Activated CD8-positive, alpha-beta memory T cell treated with anti-CD3 and anti-CD28 coated beads for 48 hours (primary cell): Measurements from ENCODE around the gene OR2F1.

Source experiments
- DNase-seq, 3 experiments: peaks; one replicate each; pipeline ENCODE4 v3.0.0-alpha.2; 2020; ENCODE audit warnings: low read depth in 2 of 3, low spot score in 2 of 3

Gene OR2F1, protein sequence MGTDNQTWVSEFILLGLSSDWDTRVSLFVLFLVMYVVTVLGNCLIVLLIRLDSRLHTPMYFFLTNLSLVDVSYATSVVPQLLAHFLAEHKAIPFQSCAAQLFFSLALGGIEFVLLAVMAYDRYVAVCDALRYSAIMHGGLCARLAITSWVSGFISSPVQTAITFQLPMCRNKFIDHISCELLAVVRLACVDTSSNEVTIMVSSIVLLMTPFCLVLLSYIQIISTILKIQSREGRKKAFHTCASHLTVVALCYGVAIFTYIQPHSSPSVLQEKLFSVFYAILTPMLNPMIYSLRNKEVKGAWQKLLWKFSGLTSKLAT

DNA sequence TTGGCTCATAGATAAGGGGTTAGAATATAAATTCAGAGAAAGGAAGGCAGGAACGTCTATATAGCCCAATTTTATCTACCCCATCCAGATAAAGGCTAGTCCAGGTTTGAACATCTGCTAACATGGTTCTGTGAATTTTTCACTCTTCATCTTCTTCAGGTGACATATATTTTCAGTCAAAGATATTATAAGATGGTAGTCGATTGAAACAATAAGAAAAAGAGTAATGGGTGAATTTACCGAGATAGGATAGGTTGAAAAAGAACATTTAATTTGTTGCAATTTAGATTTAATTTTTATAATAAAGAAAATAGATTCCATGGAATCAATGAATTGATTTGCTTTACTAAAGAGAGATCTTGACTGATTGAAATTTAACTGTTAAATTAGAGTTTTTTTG lies at the start of gene OR2F1:
Gene OR2F1 (plus strand): TSS at position 301 of the 400 bp plus-strand sequence. CDS start 5,127 bp downstream, outside the sequence.
- no peak for DNase-seq

DNA sequence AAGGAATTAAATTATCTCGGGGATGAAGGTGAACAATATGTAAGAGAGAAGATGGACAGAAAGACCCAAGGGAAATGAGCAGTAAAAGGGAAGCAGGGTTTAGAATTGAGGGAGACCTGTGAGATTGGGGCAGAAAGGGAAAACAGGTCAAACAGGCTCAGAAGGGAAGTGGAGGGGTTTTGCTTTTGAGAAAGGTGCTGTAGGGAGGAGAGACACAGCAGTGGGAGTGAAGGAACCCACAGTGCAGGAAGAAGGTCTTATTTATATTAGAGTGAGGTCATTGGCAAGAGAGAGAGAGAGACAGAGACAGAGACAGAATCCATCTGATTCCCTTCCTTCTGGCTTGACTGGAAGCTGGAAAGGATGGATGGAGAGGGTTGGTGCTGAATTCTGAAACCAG lies 49.1 kb upstream of the OR2F1 start:
- no peak for DNase-seq

DNA sequence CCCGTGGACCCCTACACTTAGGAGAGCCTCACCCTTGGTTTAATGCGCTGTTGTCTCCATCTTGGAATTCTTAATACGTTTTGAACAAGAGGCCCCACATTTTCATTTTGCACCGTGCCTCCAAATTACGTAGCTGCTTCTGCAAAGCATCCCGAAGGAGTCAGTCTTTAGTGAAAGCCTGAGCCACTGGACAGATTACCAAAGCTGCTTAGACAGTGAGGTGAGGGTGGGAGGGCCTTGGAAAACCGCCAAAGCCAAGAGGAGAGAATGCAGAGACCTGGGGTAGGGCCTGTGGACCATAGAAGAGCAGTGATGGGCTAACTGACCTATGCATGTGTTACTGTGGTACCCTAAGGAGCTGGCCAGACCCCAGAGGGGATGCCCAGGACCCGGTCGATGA lies 48.5 kb upstream of the OR2F1 start:
- no peak for DNase-seq

DNA sequence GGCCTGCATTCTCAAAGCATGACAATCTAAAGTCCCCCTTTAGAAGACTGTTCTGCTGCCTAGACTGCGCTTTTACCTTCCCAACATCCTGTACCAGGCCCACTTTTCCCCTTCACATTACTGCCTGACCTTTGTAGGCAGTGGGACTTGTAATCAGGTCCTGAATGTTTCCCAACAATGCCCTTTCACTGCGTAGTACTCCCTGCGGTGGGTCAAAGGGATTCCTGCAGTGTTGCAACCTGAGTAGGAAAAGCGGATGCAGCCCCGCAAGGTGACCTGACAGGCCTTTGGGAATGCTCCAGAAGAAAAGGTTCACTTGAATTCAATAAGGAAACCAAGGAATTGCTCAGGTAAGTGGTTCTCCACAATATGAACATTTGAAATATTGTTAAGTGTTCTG lies 47.7 kb upstream of the OR2F1 start:
- no peak for DNase-seq

DNA sequence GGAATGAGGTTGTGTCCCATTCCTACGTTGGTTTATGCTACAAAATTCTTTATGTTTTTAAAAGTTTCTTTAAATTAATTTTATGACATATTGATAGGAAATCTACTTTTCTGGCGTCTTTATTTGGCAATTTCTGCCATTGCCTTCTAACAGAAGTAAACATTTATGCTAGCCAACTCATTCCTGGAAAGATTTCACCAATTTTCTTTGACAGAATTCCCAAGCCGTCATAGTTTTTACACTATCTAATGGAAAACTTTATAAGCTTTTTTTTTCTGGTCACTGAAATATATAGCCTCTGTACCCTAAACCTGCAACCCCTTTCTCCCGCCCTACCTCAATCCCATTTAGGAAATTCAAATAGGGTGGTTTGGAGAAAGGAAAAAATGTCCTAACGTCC lies 46.5 kb upstream of the OR2F1 start:
- no peak for DNase-seq

DNA sequence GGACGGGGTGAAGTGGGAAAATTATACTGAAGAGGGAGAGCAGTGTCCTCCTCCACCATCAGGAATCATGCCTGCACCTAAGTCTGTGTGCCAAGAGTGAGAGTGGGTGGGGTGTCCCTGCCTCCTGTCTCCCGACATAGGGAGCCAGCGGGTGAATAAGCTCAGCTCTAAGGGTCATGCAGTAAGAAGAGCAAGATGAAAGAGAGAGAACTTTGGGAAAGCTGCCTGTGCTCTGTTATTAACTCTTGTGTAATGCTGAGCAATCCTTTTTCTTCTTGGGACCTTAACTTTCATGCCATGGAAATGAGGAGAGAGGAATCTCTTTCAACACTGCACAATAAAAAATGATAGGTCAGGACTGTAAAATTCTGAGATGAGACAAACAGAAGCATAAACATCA lies 44.8 kb upstream of the OR2F1 start:
- DNase-seq: no peak

DNA sequence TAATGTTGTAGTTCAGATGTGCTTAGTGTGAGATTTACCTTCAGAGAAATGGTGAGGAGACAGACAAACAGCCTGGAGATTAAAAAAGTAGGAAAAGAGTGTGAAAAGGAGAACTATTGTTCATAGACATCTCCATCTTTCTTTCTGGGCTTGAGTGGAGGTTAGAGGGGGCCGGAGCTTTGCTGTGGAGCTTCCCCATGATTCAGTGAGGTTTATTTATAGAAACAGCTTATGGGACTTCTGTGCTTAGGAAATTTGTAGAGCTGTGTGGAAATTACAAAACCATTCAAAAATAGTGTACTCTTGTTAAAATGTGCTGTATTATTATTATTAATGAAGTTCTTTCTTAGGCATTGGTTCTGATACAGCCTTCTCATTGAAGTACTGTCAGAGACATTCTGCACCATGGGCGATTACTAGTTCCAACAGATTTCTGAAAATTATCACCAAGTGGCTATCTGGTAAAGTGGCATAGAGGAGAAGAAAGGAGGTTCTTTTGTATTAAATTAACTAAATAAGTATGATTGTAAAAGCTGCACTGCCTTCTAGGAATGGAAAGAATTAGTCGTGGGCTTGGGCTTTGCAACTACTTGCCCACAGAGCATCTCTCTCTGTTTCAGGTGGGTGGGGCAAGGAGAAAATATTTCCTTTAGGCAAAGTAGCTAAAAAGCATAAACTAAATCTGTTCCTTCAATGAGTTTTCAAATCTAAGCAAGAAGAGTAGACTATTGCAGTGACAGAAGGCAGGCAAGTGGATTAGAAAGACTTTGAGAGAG lies 44.0 kb upstream of the OR2F1 start:
- DNase-seq: no peak

DNA sequence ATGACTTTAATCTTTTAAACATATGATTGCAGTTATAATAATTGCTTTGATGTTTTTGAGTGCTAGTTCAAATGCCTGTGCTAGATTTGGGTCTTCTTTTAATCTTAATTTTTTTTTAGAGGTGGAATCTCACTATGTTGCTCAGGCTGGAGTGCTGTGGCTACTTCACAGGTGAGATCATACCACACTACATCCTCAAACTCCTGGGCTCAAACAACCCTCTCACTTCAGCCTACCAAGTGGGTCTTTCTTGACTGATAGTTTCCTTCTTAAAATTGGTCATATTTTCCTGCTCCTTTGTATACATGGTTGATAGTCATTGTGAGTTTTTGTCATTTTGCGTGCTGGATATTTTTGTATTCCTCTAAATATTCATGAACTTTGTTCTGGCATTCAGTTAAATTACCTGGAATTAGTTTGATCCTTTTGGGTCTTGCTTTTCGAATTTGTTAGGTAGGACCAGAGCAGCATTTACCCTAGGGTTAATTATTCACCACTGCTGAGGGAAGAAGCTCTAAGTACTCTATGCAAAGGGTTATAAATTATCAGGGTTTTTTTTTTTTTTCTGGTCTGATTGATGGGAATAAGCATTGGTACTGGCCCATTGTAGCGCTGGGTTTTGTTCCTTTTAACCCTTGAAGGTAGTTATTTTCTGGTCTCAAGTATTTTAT lies 40.6 kb upstream of the OR2F1 start:
- DNase-seq: no peak

DNA sequence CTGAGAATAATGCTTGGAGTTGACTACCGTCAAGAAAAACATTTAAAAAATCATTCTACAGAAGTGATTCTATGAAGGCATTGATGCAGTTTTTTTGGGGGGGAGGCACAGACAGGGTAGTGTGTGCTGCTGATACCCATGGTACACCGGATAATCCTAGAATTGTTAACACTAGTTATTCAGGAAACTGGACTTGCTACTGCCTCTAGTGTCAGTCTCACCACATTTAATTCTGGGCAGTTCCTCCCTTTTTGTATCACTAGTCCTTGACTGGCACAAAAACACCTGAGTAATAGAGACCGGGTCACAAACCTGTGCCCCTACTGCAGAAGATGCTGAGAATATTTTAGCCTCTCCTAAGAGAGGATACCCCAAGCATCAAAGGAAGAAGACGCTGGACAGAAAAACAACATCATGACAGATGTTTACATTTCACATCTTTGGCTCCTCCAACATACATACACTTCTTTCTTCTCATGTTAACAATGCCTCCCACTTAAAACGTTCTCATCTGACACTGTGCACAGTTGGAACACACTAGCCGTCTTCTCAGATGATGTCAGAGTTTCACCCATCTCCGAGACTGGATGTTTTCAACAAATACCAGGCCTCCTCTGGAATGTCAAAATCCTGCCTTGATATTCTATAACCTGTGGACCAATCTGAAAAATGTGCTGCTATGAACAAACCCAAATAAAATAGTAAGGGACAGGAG lies 39.5 kb upstream of the OR2F1 start:
- no peak for DNase-seq

DNA sequence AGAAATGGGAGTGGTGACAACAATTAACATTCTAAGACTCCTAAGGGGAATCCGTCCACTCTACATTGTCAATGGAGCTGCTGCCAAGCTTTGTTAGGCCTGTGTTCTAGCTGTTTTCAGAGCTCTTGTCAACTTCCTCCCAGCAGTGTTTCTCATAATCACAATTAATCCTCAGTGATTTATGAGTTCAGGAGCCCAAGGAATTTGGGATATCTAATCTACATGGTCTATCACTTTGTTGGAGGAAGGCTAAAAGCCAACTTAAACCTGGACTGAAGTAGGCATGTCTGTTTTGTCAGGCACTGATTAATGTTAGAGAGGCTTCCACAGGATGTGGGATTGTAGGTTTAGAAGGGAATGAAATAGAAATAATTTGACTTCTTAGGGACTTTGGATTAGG lies 29.8 kb upstream of the OR2F1 start:
- DNase-seq: no peak

DNA sequence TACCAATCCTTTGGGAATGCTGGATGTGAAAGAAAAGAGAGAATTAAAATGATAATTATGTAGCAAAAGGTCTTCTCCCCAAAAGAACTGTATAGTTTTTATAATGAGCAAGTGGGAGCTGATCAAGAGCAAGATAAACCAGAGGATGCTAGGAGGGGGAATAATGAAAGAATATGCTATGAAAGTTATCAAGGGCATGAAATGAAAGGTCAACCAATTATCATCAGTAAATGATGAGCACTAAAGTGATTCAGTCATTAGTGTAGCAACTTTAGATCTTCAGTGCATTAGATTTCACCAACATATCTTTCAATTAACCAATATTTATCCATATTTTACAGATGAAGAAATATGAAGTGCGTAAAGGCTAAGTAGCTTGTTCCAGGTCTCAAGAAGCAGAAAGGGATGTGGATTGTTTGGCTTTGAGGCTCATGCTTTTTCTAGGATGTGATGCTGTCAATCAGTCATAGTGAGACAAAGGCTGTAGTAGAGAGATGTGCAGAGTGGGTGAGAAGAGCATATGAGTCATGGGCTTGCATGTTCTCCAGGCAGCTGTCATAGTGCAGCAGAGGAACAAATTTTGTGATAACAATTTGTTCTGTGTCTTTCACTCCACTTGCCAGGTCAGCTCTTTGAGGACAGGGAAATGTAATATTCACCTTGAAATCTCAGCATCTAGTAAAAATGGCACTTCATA lies 25.3 kb upstream of the OR2F1 start:
- DNase-seq: no peak

DNA sequence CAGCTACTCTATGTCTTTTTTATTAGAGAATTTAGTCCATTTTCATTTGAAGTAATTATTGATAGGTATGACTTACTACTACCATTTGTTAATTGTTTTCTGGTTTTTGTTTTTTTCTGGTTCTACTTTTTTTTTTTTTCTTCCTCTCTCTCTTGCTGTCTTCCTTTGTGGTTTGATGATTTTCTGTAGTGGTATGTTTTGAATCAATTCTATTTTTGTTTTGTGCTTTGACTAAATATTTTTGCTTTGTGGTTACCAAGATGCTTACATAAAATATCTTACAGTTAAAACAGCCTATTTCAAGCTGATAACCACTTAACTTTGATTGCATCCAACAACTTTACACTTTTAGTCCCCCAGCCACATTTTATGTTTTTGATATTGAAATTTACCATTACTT lies 22.9 kb upstream of the OR2F1 start:
- DNase-seq: no peak

DNA sequence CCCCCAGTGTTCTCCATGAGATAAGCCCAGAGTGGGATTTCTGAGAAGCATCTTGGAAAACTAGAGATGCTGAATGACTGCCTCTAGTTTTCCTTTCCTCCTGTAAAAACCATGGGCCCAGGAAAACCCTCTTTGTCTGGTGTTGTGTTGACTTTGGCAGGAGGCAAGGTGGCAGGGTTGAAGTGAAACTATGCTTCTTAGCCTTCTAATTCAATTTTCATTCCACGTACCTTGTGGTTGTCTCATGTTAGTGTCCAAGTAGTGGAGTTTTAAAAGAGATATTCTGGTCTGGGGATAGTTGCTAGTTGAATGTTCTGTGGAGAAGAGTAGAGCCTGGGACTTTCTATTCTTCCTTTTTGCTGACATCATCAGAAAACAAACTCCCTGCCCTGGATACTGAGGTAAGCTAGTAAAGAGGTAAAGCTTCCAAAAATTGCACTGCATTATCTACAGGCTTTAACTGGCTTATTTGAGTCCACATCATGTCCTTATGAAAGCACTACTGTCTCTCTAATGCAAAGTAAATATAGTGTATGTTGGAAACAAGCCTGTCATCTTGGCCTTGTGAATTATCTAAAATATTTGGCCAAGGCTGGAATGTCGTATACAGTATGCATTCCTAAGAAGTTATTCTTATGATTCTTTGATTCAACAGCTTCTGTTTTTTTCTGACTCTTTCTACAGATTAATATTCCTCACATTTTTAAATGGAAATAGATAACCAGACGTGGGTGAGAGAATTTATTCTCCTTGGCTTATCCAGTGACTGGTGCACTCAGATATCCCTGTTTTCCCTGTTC lies 19.9 kb upstream of the OR2F1 start, which contains the start of gene OR2F2:
Gene OR2F2 (plus strand): TSS at position 708 of the 800 bp plus-strand sequence. CDS start 0 bp downstream, at position 708.
- DNase-seq: no peak

DNA sequence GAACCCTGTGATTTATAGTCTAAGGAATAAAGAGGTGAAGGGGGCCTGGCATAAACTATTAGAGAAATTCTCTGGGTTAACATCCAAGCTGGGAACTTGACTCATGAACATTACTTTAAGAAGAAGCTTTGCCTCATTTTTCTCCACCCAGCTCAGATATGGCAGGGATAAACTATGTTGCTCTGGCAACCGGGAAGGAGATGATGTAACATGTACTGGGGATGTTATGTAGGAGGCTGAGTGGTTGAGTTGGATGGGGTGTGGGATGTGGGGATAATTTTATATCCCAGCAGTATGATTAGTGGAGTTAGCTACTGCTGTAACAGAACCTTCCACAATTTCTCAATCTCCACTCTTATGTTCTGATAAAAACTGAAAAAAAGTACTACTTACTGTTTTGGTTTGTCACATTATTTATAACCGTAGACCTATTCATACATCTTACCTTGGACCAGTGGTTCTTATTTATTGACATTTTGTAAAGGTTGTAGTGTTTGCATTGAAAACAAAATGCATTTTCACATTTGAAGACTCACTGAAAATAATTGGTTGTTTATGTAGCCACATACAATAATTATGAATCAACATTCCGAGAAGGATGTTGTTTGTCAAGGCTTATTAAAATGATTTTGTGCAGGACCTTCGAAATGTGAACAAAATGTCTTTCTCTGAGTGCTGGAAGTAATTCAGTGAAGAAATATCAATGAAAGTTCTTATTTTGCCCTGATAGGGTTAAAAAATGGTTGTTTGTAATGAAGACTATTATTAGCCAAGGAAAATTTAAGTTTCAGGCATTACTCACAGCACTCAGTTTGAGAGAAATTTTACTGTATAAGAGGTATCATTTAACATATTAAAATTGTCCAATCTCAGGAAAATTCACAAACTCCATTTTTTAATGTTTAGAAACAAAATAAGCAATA lies 18.3 kb upstream of the OR2F1 start:
- no peak for DNase-seq

DNA sequence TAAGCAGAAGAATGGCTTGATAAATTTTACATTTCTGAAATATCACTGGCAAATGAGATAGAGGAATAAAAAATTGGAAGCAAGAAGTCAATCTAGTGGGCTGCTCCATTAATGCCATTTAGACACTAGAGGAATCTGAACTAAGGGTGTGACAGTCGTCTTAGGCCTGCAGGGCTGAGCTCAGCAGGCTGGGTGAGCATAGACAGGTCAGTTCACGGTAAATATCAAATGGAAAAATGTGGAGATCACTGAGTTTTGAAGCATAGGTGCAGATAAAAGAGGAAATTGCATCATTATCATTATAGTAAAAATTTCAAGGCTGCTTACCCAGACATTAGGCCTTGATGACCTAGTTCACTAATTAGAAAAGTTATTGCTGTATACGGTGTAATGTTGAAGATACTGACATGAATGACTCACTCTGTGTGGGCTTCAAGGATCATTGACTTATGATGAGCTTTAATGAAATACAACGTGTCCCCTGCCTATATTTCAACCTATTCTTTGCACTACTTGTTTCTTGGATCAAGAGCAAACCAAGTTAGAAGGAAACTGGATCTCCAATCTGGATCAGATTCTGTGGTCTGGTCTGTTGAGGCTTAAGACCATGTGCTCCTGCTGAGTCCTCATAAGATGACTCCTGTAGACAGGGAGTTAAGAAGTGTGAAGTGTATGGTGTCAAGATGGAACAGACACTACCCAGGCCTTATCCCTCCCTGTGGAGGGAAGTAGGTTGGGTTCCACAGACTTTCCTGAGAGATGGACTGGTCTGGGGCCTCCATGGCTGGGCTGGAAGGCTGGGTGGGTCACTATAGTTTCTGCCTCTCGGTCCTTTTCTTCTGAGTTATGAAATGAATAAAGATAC lies 16.0 kb upstream of the OR2F1 start:
- no peak for DNase-seq

DNA sequence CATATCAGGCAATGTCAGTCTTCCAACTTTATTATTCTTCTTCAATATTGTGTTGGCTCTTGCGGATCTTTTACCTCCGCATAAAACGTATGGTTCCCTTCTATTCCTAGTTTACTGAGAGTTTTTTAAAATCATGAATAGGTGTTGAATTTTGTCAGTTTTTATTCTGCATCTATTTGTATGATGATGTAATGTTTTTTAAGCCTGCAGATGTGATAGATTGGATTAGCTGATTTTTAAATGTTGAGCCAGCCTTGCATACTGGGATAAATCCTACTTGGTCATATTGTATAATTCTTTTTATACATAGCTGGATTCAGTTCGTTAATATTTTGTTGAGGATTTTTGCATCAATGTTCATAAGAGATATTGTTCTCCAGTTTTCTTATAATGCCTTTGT lies 9.2 kb upstream of the OR2F1 start:
- DNase-seq: no peak

DNA sequence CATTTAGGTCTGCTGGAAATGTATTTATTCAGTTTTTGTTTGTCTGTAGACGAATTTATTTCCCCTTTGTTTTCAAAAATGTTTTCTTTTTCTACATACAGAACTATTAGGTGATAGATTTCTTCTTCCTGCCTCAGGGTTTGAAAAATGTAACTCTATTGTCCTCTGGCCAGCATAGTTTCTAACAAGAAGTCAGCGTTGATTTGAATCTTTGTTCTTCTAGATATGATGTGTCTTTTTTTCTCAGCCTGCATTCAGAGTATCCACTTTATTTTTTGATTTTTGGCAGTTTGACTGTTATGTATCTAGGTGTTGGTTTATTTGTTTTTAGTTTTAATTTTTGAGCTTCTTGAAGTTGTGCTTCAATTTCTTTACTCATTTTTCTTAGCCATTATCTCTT lies 7.5 kb upstream of the OR2F1 start:
- DNase-seq: no peak

DNA sequence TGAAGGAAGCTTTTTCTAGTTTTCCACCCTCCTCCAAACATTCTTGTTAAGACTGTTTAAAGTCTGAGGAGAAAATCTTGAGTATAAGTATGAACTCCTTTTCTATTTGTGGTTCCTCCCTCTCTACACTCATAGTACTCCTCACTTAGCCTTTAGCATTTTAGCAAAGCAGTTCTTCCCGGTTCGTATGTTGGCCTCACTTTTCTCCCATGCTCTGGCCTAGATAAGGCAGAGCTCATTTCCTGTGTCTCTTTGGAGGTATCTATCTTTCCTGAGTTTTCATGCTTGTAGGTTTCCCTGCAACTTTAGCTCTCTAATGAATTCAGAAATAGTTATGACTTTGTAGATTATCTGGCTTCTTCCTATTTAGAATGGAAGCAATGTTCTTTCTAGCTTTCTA lies 5.9 kb upstream of the OR2F1 start:
- DNase-seq: no peak
